OCI-LY3 (cell line): ENCODE results near the gene BHLHE40.

ENCODE experiments used
- H2AFZ ChIP-seq: fragments of 200-600, 300-600 bp; shearing (Covaris generic); 2 replicates; pipeline ENCODE4 v1.6.0; 2014; ENCODE audit warnings: antibody characterized with exemption, low read depth, low read length
- H3K27ac ChIP-seq: fragments of 200-600, 300-600 bp; sonication (generic); 2 replicates; pipeline ENCODE4 v1.5.1; 2014; ENCODE audit warnings: mild to moderate bottlenecking, low read length, moderate library complexity, mixed read lengths
- H3K27me3 ChIP-seq: fragments of 200-600, 300-600 bp; sonication (generic); 2 replicates; pipeline ENCODE4 v1.6.1; 2014; ENCODE audit warnings: low read depth, low read length, mixed read lengths
- H3K36me3 ChIP-seq: fragments of 200-600, 300-600 bp; sonication (generic); replicated peaks from 2 replicates; pipeline ENCODE3; 2014; ENCODE audit warnings: low read depth, low read length, mixed read lengths
- H3K4me1 ChIP-seq: fragments of 300-600, 200-600 bp; sonication (generic); 2 replicates; pipeline ENCODE4 v1.6.1; 2014; ENCODE audit warnings: low read length, mixed read lengths
- H3K4me2 ChIP-seq: fragments of 200-600, 300-600 bp; sonication (generic); 2 replicates; pipeline ENCODE4 v1.6.1; 2014; ENCODE audit warnings: low read length, mixed read lengths
- H3K4me3 ChIP-seq: fragments of 300-600, 200-600 bp; sonication (generic); 2 replicates; pipeline ENCODE4 v1.5.1; 2014; ENCODE audit warnings: antibody characterized with exemption, mild to moderate bottlenecking, low read length, moderate library complexity
- H3K79me2 ChIP-seq: fragments of 300-600, 200-600 bp; shearing (Covaris generic); 2 replicates; pipeline ENCODE4 v1.6.1; 2014; ENCODE audit warnings: mild to moderate bottlenecking, low read length, mixed read lengths
- H3K9ac ChIP-seq: fragments of 300-600, 200-600 bp; shearing (Covaris generic); 2 replicates; pipeline ENCODE4 v1.6.0; 2014; ENCODE audit warnings: mild to moderate bottlenecking, low read length, moderate library complexity
- H3K9me3 ChIP-seq: fragments of 200-600, 300-600 bp; shearing (Covaris generic); 2 replicates; pipeline ENCODE4 v1.6.1; 2014; ENCODE audit warnings: low read length, mixed read lengths; ENCODE audit not compliant: insufficient read depth
- H4K20me1 ChIP-seq: fragments of 200-600, 300-600 bp; sonication (generic); 2 replicates; pipeline ENCODE4 v1.6.1; 2016; ENCODE audit warnings: low read length, mixed read lengths; ENCODE audit not compliant: insufficient read depth
- EZH2phosphoT487 ChIP-seq: fragments of 200-600 bp; shearing (Covaris generic); IDR thresholded peaks from 2 replicates; pipeline ENCODE4 v1.6.1; 2018; ENCODE audit warnings: antibody characterized with exemption, mixed run types, low read depth
- TF ChIP-seq, protein P1 (sequence below): fragments of 200-600, 300-600 bp; sonication (generic); IDR thresholded peaks from 2 replicates; pipeline ENCODE4 v1.5.1; 2014; ENCODE audit warnings: antibody characterized with exemption, low read length, low read depth

Gene BHLHE40

DNA sequence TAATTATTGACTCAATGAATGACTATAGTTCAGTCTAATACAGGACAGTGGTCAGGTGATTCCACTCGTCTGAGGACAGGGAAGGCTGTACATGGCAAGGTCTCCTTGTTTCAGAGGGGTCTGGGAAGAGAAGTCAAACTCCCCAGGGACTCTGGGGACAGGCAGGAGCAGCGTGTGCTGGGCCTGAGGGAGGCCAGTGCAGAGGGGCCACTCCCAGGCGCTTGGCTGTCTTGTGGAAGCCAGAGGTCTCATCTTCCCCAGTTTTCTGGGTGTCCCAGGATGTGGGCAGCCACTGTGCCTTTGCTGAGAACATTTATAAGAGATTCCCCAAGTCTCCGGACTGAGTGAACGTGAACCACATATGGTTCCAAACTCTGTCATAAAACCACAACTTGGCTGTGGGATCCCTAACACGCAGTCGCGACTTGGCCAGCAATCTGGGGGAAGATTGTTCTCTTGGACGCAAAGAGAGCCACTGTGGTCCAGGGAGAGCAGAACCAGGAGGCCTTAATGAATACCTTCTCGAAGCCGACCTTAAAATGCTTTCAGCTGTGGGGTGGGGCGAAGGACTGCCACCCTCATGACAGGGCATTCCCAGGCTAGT is 30.4 kb downstream of the BHLHE40 start:
- Histone ChIP-seq H3K4me1 (peaks cover 77% of the 10 kb centered on the region), H3K9me3 (no peaks in the 10 kb centered on the region), H3K27ac (no peak overlapping the region), H3K36me3 (no peaks in the 10 kb centered on the region), H3K4me2 (no peak overlapping the region), H3K4me3 (no peak overlapping the region), H3K27me3 (peaks cover 37% of the 10 kb centered on the region), H2AFZ (no peak overlapping the region), H3K9ac (no peak overlapping the region), H3K79me2 (no peaks in the 10 kb centered on the region), H4K20me1 (no peaks in the 10 kb centered on the region)
- TF ChIP-seq, protein P1, sequence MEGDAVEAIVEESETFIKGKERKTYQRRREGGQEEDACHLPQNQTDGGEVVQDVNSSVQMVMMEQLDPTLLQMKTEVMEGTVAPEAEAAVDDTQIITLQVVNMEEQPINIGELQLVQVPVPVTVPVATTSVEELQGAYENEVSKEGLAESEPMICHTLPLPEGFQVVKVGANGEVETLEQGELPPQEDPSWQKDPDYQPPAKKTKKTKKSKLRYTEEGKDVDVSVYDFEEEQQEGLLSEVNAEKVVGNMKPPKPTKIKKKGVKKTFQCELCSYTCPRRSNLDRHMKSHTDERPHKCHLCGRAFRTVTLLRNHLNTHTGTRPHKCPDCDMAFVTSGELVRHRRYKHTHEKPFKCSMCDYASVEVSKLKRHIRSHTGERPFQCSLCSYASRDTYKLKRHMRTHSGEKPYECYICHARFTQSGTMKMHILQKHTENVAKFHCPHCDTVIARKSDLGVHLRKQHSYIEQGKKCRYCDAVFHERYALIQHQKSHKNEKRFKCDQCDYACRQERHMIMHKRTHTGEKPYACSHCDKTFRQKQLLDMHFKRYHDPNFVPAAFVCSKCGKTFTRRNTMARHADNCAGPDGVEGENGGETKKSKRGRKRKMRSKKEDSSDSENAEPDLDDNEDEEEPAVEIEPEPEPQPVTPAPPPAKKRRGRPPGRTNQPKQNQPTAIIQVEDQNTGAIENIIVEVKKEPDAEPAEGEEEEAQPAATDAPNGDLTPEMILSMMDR = no peak
- TF ChIP-seq EZH2phosphoT487 = no peak

DNA sequence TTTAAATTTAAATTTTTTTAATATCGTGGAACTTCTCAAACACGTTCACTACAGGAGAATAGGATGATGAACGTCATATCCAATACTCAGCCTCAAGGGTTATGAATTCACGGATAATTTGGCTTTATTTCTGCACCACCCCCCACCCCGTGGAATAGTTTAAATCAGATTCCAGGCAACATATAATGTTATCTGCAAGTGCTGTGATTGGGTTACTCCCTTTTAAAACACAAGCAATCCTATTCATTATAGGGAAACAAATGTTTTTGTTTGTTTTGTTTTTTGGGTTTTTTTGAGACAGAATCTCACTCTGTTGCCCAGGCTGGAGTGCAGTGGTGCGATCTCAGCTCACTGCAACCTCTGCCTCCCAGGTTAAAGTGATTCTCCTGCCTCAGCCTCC is 30.9 kb downstream of the BHLHE40 start:
- H3K4me1 ChIP-seq = peaks cover 77% of the 10 kb centered on the region
- H3K79me2 ChIP-seq = no peaks in the 10 kb centered on the region
- H3K4me2 ChIP-seq = no peak overlapping the region
- H3K36me3 ChIP-seq = no peaks in the 10 kb centered on the region
- TF ChIP-seq EZH2phosphoT487 = no peak
- TF ChIP-seq, protein P1 = no peak
- H3K27ac ChIP-seq = no peak overlapping the region
- H4K20me1 ChIP-seq = no peaks in the 10 kb centered on the region
- no peak overlapping the region for H3K4me3 ChIP-seq
- H3K9me3 ChIP-seq = no peaks in the 10 kb centered on the region
- H3K27me3 ChIP-seq = peaks cover 38% of the 10 kb centered on the region
- no peak overlapping the region for H3K9ac ChIP-seq
- no peak overlapping the region for H2AFZ ChIP-seq

DNA sequence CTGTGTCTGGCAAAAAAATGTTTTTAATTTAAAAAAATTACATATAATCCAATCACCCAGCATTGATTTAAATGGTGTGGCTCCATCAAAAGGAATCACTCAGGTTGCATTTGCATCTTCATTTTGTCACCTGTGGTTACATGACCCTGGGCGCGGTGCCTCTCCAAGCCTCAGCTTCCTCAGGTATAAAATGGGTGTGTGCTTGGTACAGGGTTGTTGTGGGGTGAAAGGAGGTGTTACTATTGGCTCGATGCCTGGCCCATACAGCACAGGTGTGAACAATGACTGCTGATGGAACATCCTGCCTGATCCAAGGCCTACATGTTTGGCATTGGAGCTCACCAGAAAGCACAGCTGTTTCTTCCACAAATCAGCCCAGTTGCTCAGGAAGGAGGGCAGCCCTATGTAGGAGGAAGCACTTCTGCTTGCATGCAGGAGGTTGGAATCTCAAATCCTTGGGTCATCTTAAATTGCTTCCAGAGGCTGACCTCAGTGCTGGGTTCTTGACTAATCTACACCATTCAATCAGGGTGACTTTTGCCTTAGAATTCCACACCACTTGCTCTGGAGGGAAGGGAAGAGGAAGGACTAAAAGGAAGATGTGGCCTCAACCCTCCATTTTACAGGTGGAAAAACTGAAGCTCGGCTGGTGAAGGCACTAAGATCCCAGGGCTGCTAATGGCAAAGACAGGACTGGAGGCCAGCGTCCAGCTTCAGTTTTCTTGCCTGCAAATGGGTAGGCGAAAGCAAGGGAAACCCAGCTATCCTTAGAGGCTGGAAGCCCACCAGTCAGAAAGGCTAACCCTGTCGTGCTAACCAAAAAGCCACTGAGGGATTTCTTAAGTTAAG is 31.7 kb downstream of the BHLHE40 start:
- H2AFZ ChIP-seq = no peak overlapping the region
- TF ChIP-seq, protein P1 = no peak
- TF ChIP-seq EZH2phosphoT487 = no peak
- no peaks in the 10 kb centered on the region for H3K9me3 ChIP-seq
- peaks cover 40% of the 10 kb centered on the region for H3K27me3 ChIP-seq
- H3K4me2 ChIP-seq = peak overlapping the region; percentile 86
- H3K79me2 ChIP-seq = no peaks in the 10 kb centered on the region
- no peaks in the 10 kb centered on the region for H3K36me3 ChIP-seq
- H3K27ac ChIP-seq = peak overlapping the region; percentile 66
- no peaks in the 10 kb centered on the region for H4K20me1 ChIP-seq
- H3K9ac ChIP-seq = peak overlapping the region; percentile 44; the same call in 1 of the 2 replicates
- H3K4me3 ChIP-seq = peak overlapping the region; percentile 64
- peaks cover 77% of the 10 kb centered on the region for H3K4me1 ChIP-seq

DNA sequence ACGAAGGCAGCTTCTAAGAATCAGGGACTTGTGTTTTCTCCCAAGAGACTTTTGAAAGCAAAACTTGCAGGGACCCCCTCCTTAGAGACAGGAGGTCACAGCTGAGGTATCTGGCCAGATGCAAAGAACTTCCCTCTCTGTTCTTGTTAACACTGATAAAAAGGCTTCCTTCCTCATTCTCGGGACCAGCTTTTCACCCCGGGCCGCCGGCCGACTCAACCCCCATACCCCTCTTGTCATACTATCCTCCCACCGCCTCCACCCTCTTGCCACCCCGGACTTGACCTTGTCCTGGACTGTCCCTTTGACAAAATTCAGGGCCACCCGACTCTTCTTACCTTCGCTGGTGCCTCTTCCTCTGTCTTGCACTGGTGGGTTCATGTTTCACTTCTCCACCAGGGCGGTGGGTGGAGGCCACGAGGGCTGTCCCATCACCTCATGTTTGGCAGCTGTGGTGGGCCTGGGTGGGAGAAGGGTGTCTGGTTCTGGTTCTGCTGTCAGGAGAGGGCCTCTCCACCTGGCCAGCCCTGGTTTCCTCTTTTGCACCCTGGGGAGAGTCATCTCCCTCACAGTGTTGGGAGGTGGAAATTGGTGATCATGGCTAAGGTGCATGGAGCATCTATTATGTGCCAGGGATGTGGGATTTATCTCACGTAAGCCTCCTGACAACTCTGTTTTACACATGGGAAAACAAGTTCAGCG is 32.5 kb downstream of the BHLHE40 start:
- peak overlapping the region; percentile 64 for H3K4me3 ChIP-seq

More for the DNA sequence above, 32.5 kb downstream of the BHLHE40 start:
- H3K9me3 ChIP-seq = no peaks in the 10 kb centered on the region
- no peaks in the 10 kb centered on the region for H3K36me3 ChIP-seq
- no peaks in the 10 kb centered on the region for H4K20me1 ChIP-seq
- peaks cover 78% of the 10 kb centered on the region for H3K4me1 ChIP-seq
- H3K27ac ChIP-seq = peak overlapping the region; percentile 66
- no peaks in the 10 kb centered on the region for H3K79me2 ChIP-seq
- TF ChIP-seq EZH2phosphoT487 = peak; percentile 90; the same call in 1 of the 2 replicates
- TF ChIP-seq, protein P1 = no peak
- no peak overlapping the region for H2AFZ ChIP-seq
- H3K9ac ChIP-seq = peak overlapping the region; percentile 44; the same call in 1 of the 2 replicates
- peak overlapping the region; percentile 86 for H3K4me2 ChIP-seq
- H3K27me3 ChIP-seq = peaks cover 39% of the 10 kb centered on the region
